Immature natural killer cell (primary cell): ENCODE results near the gene ROPN1B. TPM values are rescaled to one million over a fixed set of nuclear protein-coding genes. Genes with fewer than 3 reads are reported as not detected.

ENCODE experiments used
- DNase-seq, 3 donors: peaks; one replicate each; pipeline ENCODE4 v3.0.0; 2022; ENCODE audit warnings: mixed read lengths in 1 of 3
- H3K27ac Mint-ChIP-seq, 6 donors: one replicate each; pipeline ENCODE4 v1.8.0; 2020; ENCODE audit warnings: mixed read lengths in 6 of 6, mild to moderate bottlenecking in 5 of 6, inconsistent platforms in 4 of 6, moderate library complexity in 3 of 6
- H3K27me3 Mint-ChIP-seq, 3 donors: one replicate each; pipeline ENCODE4 v1.8.0; 2020 to 2021; ENCODE audit warnings: low read depth in 3 of 3, mild to moderate bottlenecking in 3 of 3, mixed read lengths in 3 of 3, moderate library complexity in 3 of 3, inconsistent platforms in 1 of 3
- H3K36me3 Mint-ChIP-seq, 3 donors: one replicate each; pipeline ENCODE4 v1.8.0; 2020; ENCODE audit warnings: mixed read lengths in 3 of 3, inconsistent platforms in 2 of 3, mild to moderate bottlenecking in 2 of 3
- H3K4me1 Mint-ChIP-seq, 2 donors: one replicate each; pipeline ENCODE4 v1.8.0; 2020; ENCODE audit warnings: inconsistent platforms in 2 of 2, mild to moderate bottlenecking in 2 of 2, mixed read lengths in 2 of 2, moderate library complexity in 1 of 2
- H3K4me3 Mint-ChIP-seq, 5 donors: one replicate each; pipeline ENCODE4 v1.8.0; 2020; ENCODE audit warnings: mild to moderate bottlenecking in 5 of 5, mixed read lengths in 5 of 5, inconsistent platforms in 3 of 5, moderate library complexity in 3 of 5
- H3K9me3 Mint-ChIP-seq, 6 donors: one replicate each; pipeline ENCODE4 v1.8.0; 2020; ENCODE audit warnings: mild to moderate bottlenecking in 6 of 6, mixed read lengths in 6 of 6, inconsistent platforms in 4 of 6, moderate library complexity in 3 of 6
- polyA plus RNA-seq, 3 donors: library from polyadenylated mRNA; unstranded; fragments of 300-500 nt; fragmentation: Illumina TruSeq; gene quantifications; one replicate each; pipeline ENCODE4 v1.2.3, GENCODE V29; 2021

The ROPN1B gene
- polyA plus RNA-seq, 3 donors from 2014 or later, result 0.51 TPM; not detected in 2

DNA sequence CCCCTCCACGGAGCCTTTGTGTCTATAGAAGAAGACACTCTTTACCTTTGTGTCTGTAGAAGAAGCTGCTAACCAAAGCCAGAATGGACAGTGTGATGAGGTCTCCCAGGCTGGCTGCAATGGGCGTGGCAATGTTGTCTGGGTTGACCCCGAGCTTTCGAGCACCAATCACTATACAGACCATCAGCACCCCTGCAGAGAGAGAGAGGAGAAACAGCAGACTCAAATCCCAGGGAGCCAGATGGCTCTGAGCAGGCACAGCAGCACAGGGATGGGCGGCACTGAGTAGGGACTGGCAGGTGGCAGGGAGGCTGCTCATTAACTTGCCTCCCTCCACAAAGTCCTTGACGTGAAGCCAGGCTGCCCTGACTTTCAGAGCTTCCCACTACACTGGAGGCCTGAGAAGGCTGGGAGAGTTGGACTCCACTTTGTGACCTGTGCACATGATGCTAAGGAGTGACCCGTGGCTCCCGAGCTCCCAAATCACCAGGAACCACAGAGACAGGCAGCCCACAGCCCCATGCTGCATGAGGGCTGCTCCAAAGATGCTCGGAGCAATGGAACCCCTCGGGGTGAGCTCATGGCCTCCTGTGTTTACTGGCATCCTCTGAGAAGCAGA, 53.9 kb downstream of the ROPN1B start:
- no peak for DNase-seq
- no peak overlapping the region for H3K27ac Mint-ChIP-seq
- H3K36me3 Mint-ChIP-seq, result peaks cover 15 to 37% (median 31%) of the 10 kb centered on the region in 3 donors
- H3K4me3 Mint-ChIP-seq, result no peak overlapping the region
- peaks cover 0 to 3% (median 2%) of the 10 kb centered on the region in 3 donors for H3K27me3 Mint-ChIP-seq
- H3K9me3 Mint-ChIP-seq, result peaks cover 0 to 5% (median 2%) of the 10 kb centered on the region in 6 donors
- peaks cover 19 to 23% of the 10 kb centered on the region in 2 donors for H3K4me1 Mint-ChIP-seq

DNA sequence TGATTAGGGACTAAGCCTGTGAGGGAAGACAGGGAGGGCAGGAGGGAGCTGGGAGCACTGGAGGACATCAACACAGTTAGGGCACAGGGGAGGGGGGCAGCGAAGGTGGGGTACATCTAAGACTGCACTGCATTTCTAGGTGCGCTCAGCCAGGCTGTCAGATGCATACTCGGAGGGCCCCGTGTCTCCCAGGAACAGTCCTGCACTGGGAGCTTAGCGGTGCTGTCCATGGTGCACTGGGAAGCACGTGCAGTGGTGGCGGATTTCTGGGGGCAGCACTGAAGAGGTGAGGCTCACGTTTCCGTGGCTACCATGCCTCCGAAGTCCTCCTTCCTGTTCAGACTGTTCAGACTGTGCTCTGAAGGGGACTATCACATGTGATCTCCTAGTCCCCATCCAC, 54.4 kb downstream of the ROPN1B start:
- Mint-ChIP-seq H3K36me3 (peaks cover 17 to 39% (median 32%) of the 10 kb centered on the region in 3 donors), H3K9me3 (peaks cover 0 to 7% (median 2%) of the 10 kb centered on the region in 6 donors), H3K4me3 (no peak overlapping the region), H3K27me3 (peaks cover 0 to 3% (median 2%) of the 10 kb centered on the region in 3 donors), H3K27ac (no peak overlapping the region), H3K4me1 (peaks cover 19 to 23% of the 10 kb centered on the region in 2 donors)
- DNase-seq, result no peak

DNA sequence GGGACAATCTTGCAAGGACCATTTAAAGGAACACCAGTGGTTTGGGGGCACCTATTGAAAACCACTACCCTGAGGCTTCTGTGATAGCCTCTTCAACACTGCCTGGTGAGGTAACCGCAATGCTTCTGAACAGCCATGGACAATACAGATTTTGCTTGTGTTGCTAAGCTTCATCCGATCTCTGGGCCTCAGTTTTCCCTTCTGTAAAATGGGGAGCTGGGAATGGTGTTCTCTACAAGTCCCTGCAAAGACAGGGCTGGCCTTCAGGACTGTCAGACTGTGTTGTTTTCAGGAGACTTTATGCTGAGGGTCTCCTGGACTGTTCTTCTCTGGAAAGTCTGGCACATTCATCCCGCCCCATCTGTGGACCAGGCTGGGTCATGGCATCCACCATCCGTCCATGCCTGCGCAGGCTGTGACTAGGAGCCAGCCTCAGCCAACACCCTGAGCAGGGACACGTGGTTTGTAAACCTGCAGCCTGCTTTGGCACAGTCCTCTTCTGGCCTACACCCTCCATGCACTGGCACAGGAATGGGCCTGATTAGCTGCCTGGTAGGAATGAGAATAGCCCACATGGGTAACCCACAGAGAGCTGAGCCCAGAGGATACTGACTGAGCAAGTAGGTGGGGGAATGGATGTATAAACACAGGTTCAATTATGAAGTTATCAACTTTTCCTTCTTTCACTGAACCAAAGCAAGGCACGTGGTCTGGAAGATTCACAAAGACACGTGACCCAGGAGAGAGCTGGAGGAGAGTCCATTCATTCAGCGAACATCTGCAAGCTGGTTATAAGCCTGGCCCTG, 55.3 kb downstream of the ROPN1B start:
- H3K9me3 Mint-ChIP-seq, result peaks cover 0 to 7% (median 3%) of the 10 kb centered on the region in 6 donors
- DNase-seq, result no peak
- peaks cover 0 to 3% (median 2%) of the 10 kb centered on the region in 3 donors for H3K27me3 Mint-ChIP-seq
- H3K36me3 Mint-ChIP-seq, result peaks cover 23 to 47% (median 39%) of the 10 kb centered on the region in 3 donors
- peaks cover 19 to 23% of the 10 kb centered on the region in 2 donors for H3K4me1 Mint-ChIP-seq
- no peak overlapping the region for H3K4me3 Mint-ChIP-seq
- peak overlapping the region in 1 of 6 donors; percentile 55 for H3K27ac Mint-ChIP-seq

DNA sequence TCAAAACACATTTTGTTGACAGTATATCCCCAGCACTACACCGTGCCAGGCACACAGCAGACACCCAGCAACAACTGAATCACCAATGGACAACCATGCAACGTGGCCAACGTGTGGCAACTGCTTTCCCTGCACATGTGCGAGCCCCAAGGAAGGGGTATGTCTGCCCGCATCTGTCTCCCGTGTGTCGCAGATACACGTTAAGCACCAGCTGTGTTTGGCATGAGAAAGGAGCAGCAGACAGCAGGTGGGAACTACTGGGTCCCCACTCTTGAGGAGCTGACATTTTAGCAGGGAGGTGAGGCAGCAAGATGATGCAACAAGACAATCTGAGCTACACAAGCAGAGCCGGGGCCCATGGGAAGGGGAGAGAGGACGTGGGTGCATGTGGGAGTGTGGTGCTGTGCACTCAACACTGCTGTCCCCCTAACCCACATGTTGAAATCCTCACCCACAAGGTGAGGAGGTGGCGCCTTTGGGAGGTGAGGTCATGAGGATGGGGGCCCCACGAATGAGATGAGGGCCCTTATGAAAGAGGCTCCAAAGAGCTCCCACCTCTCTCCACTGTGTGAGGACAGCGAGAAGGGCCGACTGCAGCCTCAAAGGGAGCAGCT, 56.2 kb downstream of the ROPN1B start:
- no peak for DNase-seq
- Mint-ChIP-seq H3K27me3 (peaks cover 0 to 3% (median 2%) of the 10 kb centered on the region in 3 donors), H3K4me1 (peaks cover 19 to 23% of the 10 kb centered on the region in 2 donors), H3K4me3 (peak overlapping the region in 1 of 5 donors; percentile 38), H3K36me3 (peaks cover 27 to 51% (median 43%) of the 10 kb centered on the region in 3 donors), H3K27ac (peak overlapping the region in 3 of 6 donors; percentile 40 to 83 (median 81)), H3K9me3 (peaks cover 0 to 7% (median 3%) of the 10 kb centered on the region in 6 donors)

DNA sequence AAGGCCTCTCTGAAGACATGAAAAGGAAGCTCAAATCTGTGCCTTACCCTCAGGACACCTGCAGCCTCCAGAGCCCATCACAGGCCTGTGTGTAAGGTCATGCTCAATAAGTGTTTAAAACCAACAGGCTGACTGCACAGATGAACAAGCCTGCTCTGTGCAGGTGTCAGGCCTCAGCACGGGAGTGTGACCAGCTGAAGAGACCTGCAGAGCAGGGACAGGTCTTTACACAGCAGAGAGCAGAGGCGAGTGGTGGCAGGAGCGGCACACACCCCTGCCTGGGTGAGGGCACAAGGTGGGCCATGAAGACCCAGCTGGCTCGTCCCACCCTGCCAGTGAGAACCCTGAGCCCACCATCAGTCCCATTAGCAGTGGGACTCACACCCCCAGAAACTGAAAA, 56.9 kb downstream of the ROPN1B start:
- no peak for DNase-seq
- H3K9me3 Mint-ChIP-seq, result peaks cover 0 to 7% (median 3%) of the 10 kb centered on the region in 6 donors
- H3K4me1 Mint-ChIP-seq, result peaks cover 19 to 23% of the 10 kb centered on the region in 2 donors
- H3K27ac Mint-ChIP-seq, result peak overlapping the region in 5 of 6 donors; percentile 43 to 85 (median 79)
- H3K27me3 Mint-ChIP-seq, result peaks cover 0 to 3% (median 2%) of the 10 kb centered on the region in 3 donors
- H3K36me3 Mint-ChIP-seq, result peaks cover 23 to 47% (median 42%) of the 10 kb centered on the region in 3 donors
- peak overlapping the region in 3 of 5 donors; percentile 33 to 60 (median 36) for H3K4me3 Mint-ChIP-seq

DNA sequence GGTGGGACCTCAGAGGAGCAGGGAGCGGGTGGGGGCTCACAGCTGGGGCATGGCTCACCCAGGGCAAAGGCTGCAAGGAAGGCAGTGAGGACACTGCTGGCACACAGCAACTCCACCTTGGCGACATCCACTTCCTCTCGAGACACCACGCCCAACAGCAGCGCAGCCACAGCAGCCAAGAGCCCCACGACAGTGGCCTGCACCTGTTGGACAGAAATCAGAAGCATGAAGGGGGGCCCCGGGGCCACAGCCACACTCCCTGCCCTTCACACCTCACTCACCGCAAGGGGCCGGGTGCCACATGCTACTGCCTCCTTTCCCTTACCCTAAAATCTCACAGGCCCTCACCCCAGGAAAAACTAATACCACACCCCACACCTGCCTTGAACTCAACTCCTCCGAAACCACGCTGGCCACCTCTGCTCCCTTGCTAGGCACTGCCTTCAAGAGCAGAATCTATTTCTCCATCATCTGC, 57.3 kb downstream of the ROPN1B start:
- Mint-ChIP-seq H3K9me3 (peaks cover 0 to 7% (median 3%) of the 10 kb centered on the region in 6 donors), H3K4me3 (peak overlapping the region in 3 of 5 donors; percentile 33 to 60 (median 40)), H3K36me3 (peaks cover 23 to 47% (median 42%) of the 10 kb centered on the region in 3 donors), H3K27ac (peak overlapping the region in 5 of 6 donors; percentile 19 to 85 (median 79)), H3K27me3 (peaks cover 0 to 3% (median 2%) of the 10 kb centered on the region in 3 donors), H3K4me1 (peaks cover 19 to 23% of the 10 kb centered on the region in 2 donors)
- peak; percentile 2 to 15 (median 7) for DNase-seq

DNA sequence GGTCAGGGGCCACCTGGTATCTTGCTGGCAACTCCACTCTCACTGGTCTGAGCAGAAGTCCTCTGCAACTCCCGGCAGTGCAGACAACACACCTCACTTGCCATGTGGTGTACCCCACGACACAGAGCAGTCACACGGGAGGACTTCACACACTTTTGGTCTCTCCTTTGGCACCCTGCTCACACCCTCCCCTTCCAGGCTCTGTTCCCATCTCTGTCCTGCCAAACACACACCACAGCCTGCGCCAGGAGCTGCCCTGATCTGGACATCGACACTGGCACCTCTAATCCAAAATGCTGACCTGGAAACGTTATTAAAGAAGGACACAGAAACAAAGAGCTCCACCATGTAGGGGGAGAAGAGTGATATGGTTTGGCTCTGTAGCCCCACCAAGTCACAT, 57.8 kb downstream of the ROPN1B start:
- peaks cover 25 to 51% (median 43%) of the 10 kb centered on the region in 3 donors for H3K36me3 Mint-ChIP-seq
- peak overlapping the region in 3 of 5 donors; percentile 23 to 60 (median 40) for H3K4me3 Mint-ChIP-seq
- DNase-seq, result no peak

DNA sequence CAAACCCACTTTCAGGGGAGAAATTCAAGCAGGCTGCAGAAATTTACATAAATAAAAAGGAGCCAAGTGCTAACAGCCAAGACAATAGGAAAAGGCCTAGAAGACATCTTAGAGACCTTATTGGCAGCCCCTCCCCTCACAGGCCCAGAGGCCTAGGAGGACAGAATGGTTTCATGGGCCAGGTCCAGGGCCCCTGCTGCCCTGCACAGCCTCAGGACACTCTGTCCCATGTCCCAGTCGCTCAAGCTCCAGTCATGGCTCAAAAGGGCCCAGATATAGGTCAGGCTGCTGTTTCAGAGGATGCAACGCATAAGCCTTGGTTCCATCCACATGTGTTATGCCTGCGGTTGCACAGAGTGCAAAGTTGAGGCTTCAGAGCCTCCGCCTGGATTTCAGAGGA, 59.1 kb downstream of the ROPN1B start:
- Mint-ChIP-seq H3K27ac (no peak overlapping the region), H3K9me3 (peaks cover 0 to 7% (median 3%) of the 10 kb centered on the region in 6 donors), H3K4me1 (peaks cover 19 to 23% of the 10 kb centered on the region in 2 donors), H3K4me3 (no peak overlapping the region), H3K27me3 (peaks cover 0 to 3% (median 2%) of the 10 kb centered on the region in 3 donors), H3K36me3 (peaks cover 30 to 46% (median 45%) of the 10 kb centered on the region in 3 donors)
- DNase-seq, result no peak

More for the DNA sequence above, 57.8 kb downstream of the ROPN1B start:
- Mint-ChIP-seq H3K9me3 (peaks cover 0 to 7% (median 3%) of the 10 kb centered on the region in 6 donors), H3K27ac (peak overlapping the region in 5 of 6 donors; percentile 19 to 85 (median 79)), H3K27me3 (peaks cover 0 to 3% (median 2%) of the 10 kb centered on the region in 3 donors), H3K4me1 (peaks cover 19 to 23% of the 10 kb centered on the region in 2 donors)

DNA sequence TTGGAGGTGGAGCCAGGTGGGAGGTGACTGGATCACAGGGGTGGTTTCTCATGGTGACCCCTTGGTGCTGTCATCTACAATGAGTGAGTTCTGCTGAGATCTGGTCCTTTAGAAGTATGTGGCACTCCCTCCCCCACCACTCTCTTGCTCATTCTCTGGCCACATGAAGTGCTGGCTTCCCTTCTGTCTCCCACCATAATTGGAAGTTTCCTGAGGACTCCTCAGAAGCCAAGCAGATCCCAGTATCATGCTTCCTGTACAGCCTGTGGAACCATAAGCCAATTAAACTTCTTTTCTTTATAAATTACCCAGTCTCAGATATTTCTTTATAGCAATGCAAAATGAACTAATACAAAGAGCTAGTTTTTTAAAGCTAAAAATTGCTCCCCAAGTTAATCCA, 60.3 kb downstream of the ROPN1B start:
- Mint-ChIP-seq H3K9me3 (peaks cover 0 to 7% (median 3%) of the 10 kb centered on the region in 6 donors), H3K4me1 (peaks cover 19 to 23% of the 10 kb centered on the region in 2 donors), H3K27me3 (peaks cover 0 to 3% (median 2%) of the 10 kb centered on the region in 3 donors), H3K4me3 (no peak overlapping the region), H3K36me3 (peaks cover 32 to 57% (median 51%) of the 10 kb centered on the region in 3 donors), H3K27ac (no peak overlapping the region)
- DNase-seq, result no peak

DNA sequence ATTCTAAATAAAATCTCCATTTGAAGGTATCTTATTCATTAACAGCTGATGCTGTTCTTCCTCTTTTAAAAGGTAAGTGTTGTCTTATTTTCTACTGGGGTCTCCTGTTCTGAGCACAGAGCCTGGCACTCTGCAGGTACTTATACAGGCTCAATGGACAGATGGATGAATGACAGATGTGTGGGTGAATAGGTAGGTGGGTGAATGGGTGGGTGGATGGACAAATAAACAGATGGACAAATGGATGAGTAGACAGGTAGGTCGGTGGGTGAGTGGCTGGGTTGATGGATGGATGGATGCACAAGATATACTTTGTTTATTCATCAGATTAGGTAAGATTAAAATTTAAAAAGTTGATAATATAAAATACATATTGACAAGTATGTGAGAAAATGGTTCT, 61.5 kb downstream of the ROPN1B start:
- Mint-ChIP-seq H3K27ac (no peak overlapping the region), H3K9me3 (peaks cover 0 to 7% (median 3%) of the 10 kb centered on the region in 6 donors), H3K4me3 (no peak overlapping the region), H3K27me3 (peaks cover 0 to 3% (median 0%) of the 10 kb centered on the region in 3 donors), H3K4me1 (peaks cover 16 to 23% of the 10 kb centered on the region in 2 donors), H3K36me3 (peaks cover 37 to 60% (median 53%) of the 10 kb centered on the region in 3 donors)
- no peak for DNase-seq

DNA sequence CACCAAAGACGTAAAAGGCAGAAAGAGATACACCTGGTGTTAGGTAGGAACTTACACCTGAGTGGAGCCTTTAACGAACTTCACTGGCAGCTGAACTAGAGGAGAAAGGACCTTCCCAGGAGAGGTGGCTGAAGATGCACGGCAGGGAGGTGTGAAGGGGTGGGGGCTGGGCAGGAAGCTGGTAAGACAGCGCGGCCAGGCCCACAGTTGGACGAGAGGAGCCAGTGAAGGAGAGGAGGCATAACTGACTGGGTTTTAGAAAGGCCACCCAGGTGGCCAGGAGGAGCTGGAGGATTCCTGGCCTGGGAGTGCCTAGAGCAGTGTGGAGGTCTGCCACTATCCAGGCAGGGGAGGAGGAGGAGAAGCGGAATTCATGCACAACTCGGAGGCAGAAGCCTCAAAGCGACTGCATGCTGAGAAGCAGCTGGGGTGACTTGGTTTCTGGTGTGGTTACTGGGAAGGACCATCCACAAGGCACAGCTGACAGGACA, 63.0 kb downstream of the ROPN1B start:
- Mint-ChIP-seq H3K27me3 (no peaks in the 10 kb centered on the region), H3K36me3 (peaks cover 38 to 61% (median 59%) of the 10 kb centered on the region in 3 donors), H3K27ac (no peak overlapping the region), H3K9me3 (peaks cover 0 to 7% (median 3%) of the 10 kb centered on the region in 6 donors), H3K4me1 (peaks cover 2 to 7% of the 10 kb centered on the region in 2 donors), H3K4me3 (no peak overlapping the region)
- DNase-seq, result no peak
